HepG2 (cell line): Measurements from ENCODE around the gene SMAD7. TPM values are rescaled to one million over a fixed set of nuclear protein-coding genes. Genes with fewer than 3 reads are reported as not detected.

ENCODE experiments used
- AKNA ChIP-seq: sonication (generic); formaldehyde crosslinking; IDR thresholded peaks from 2 replicates; pipeline ENCODE4 v1.4.0; 2020; ENCODE audit warnings: missing genetic modification reagents, borderline replicate concordance
- KLF12 ChIP-seq: sonication (generic); formaldehyde crosslinking; IDR thresholded peaks from 2 replicates; pipeline ENCODE4 v1.4.0; 2020; ENCODE audit warnings: missing genetic modification reagents, borderline replicate concordance
- NFAT5 ChIP-seq: sonication (generic); formaldehyde crosslinking; IDR thresholded peaks from 2 replicates; pipeline ENCODE4 v1.4.0; 2020; ENCODE audit warnings: missing genetic modification reagents
- NFE2L2 ChIP-seq: fragments of 150-350 bp; IDR thresholded peaks from 2 replicates; pipeline ENCODE4 v1.6.1; 2014; ENCODE audit warnings: low read length
- REXO4 ChIP-seq: sonication (generic); formaldehyde crosslinking; IDR thresholded peaks from 2 replicates; pipeline ENCODE4 v1.8.0; 2022; ENCODE audit warnings: missing genetic modification reagents, mild to moderate bottlenecking, borderline replicate concordance
- SP5 ChIP-seq: IDR thresholded peaks from 2 replicates; pipeline ENCODE4 v1.6.1; 2016; ENCODE audit warnings: low read depth, borderline replicate concordance
- TCF7L2 ChIP-seq: IDR thresholded peaks from 2 replicates; pipeline ENCODE4 v1.6.1; 2011; ENCODE audit warnings: mild to moderate bottlenecking, low read depth, low read length, moderate library complexity
- U2AF2 ChIP-seq: fragments of 200-400 bp; formaldehyde crosslinking; IDR thresholded peaks from 2 replicates; pipeline ENCODE4 v1.6.1; 2017; ENCODE audit warnings: low read depth, mild to moderate bottlenecking, low read length
- ZBTB14 ChIP-seq: sonication (generic); formaldehyde crosslinking; IDR thresholded peaks from 2 replicates; pipeline ENCODE4 v1.4.0; 2020; ENCODE audit warnings: missing genetic modification reagents
- ZMYM3 ChIP-seq: sonication (generic); formaldehyde crosslinking; IDR thresholded peaks from 2 replicates; pipeline ENCODE4 v1.5.1; 2020; ENCODE audit warnings: mild to moderate bottlenecking, missing genetic modification reagents
- ZNF251 ChIP-seq: sonication (generic); formaldehyde crosslinking; IDR thresholded peaks from 2 replicates; pipeline ENCODE4 v1.9.0; 2021; ENCODE audit warnings: mild to moderate bottlenecking, missing genetic modification reagents
- ZNF672 ChIP-seq: sonication (generic); formaldehyde crosslinking; IDR thresholded peaks from 2 replicates; pipeline ENCODE4 v1.8.1; 2022; ENCODE audit warnings: missing genetic modification reagents
- ZNF766 ChIP-seq: sonication (generic); formaldehyde crosslinking; IDR thresholded peaks from 2 replicates; pipeline ENCODE4 v1.5.0; 2020; ENCODE audit warnings: missing genetic modification reagents, borderline replicate concordance
- ZNF841 ChIP-seq: sonication (generic); formaldehyde crosslinking; IDR thresholded peaks from 2 replicates; pipeline ENCODE4 v1.8.1; 2023; ENCODE audit warnings: missing genetic modification reagents, borderline replicate concordance
- ZZZ3 ChIP-seq: sonication (generic); formaldehyde crosslinking; IDR thresholded peaks from 2 replicates; pipeline ENCODE4 v1.4.0; 2020; ENCODE audit warnings: missing genetic modification reagents, mild to moderate bottlenecking, borderline replicate concordance
- polyA plus RNA-seq, 8 experiments: library from polyadenylated mRNA; depleted of rRNA in 3 of 8; stranded (reverse) in 7 of 8; unstranded in 1 of 8; fragments of >200 nt; fragmentation: Illumina TruSeq in 4 of 8; extraction: Trizol in 4 of 8; gene quantifications; 2 replicates each; pipeline versions ENCODE4 v1.2.1 to v1.2.3, GENCODE V29; 2011 to 2016; ENCODE audit warnings: low read depth in 4 of 8, missing spikeins in 1 of 8, mixed read lengths in 1 of 8; ENCODE audit not compliant: insufficient read depth in 1 of 8
- total RNA-seq, 5 experiments: library from RNA; depleted of rRNA; stranded (reverse); fragments of >200 nt; fragmentation: Illumina TruSeq; extraction: Trizol; gene quantifications; 2 replicates each; pipeline ENCODE4 v1.2.3, GENCODE V29; 2016; ENCODE audit warnings: low read depth in 1 of 5

Gene SMAD7
- total and polyA plus RNA-seq, 2 of the 13 experiments (the other 11 are each of a cell fraction or from before 2014, with no cell fraction given): 17.4 to 24.7 TPM

GRCh38 chr18:48893608-48894600 lies 56.9 kb downstream of the SMAD7 start (continued):
- no peak for TF ChIP-seq NFAT5 (CRISPR knock-in tag)
- TF ChIP-seq REXO4 (CRISPR knock-in tag): no peak
- no peak; the same call in none of the 2 replicates for TF ChIP-seq ZNF766 (CRISPR knock-in tag)
- no peak for TF ChIP-seq U2AF2
- TF ChIP-seq ZBTB14 (CRISPR knock-in tag): peak; percentile 19
- TF ChIP-seq ZZZ3: 0 out of 2 replicates have a peak, but pooled peaks have one; percentile 31
- peak; percentile 79 for TF ChIP-seq ZMYM3 (CRISPR knock-in tag)
- no peak for TF ChIP-seq ZNF841 (CRISPR knock-in tag)
- peak; percentile 63; the same call in 1 of the 2 replicates for TF ChIP-seq SP5 (CRISPR knock-in tag)
- TF ChIP-seq ZNF251 (CRISPR knock-in tag): no peak
- TF ChIP-seq NFE2L2: no peak
- no peak; the same call in 1 of the 2 replicates for TF ChIP-seq TCF7L2
- TF ChIP-seq AKNA (CRISPR knock-in tag): no peak
- no peak for TF ChIP-seq ZNF672
- TF ChIP-seq KLF12: no peak
